SKM-1 (cell line): Measurements from ENCODE around the gene STEAP2.

Experiments
- DNase-seq: peaks from one replicate; lab custom pipeline; 2025; ENCODE audit not compliant: unreplicated experiment; lab: John Stamatoyannopoulos, UW

Gene STEAP2

GRCh38 chr7:90192876-90193750, 18.4 kb upstream of the STEAP2 start:
- no peak for DNase-seq

GRCh38 chr7:90194911-90195809, 16.4 kb upstream of the STEAP2 start:
- DNase-seq = no peak

- no peak for DNase-seq
These were observed 9.9 kb upstream of the STEAP2 start for GRCh38 chr7:90201500-90202195.

GRCh38 chr7:90207956-90208355, 3.6 kb upstream of the STEAP2 start:
- DNase-seq = no peak

GRCh38 chr7:90209776-90210175, 1.8 kb upstream of the STEAP2 start:
- DNase-seq = no peak

- no peak for DNase-seq
These were observed 1.1 kb upstream of the STEAP2 start for GRCh38 chr7:90210475-90210874.

GRCh38 chr7:90210981-90211380, 559 bp upstream of the STEAP2 start:
- DNase-seq = no peak

GRCh38 chr7:90212149-90212495, 582 bp downstream of the STEAP2 start:
- DNase-seq = no peak

GRCh38 chr7:90213521-90213920, 2.0 kb downstream of the STEAP2 start:
- DNase-seq = no peak

GRCh38 chr7:90216080-90216674, 4.6 kb downstream of the STEAP2 start:
- no peak for DNase-seq

- DNase-seq = no peak
These were observed 5.2 kb downstream of the STEAP2 start for GRCh38 chr7:90216771-90217170.

- DNase-seq = no peak
These were observed 10.8 kb downstream of the STEAP2 start for GRCh38 chr7:90222390-90222789.

GRCh38 chr7:90222811-90223725, 11.5 kb downstream of the STEAP2 start:
- no peak for DNase-seq

GRCh38 chr7:90224195-90224594, 12.7 kb downstream of the STEAP2 start:
- no peak for DNase-seq

- DNase-seq = no peak
These were observed 13.6 kb downstream of the STEAP2 start for GRCh38 chr7:90225181-90225580.

GRCh38 chr7:90225601-90226000, 14.1 kb downstream of the STEAP2 start:
- no peak for DNase-seq

- no peak for DNase-seq
These were observed 15.7 kb downstream of the STEAP2 start for GRCh38 chr7:90227259-90227658.

- DNase-seq = no peak
These were observed 18.1 kb downstream of the STEAP2 start for GRCh38 chr7:90229682-90230081.

- DNase-seq = no peak
These were observed 19.3 kb downstream of the STEAP2 start for GRCh38 chr7:90230834-90231233.

- no peak for DNase-seq
These were observed 19.8 kb downstream of the STEAP2 start for GRCh38 chr7:90231304-90231703.
